ENCODE measurements around the gene THSD7B.

- TF ChIP-seq EZH2phosphoT487 (IDR thresholded peaks at IDR 0.05; ENCODE audit: borderline replicate concordance, low read length) = no peak
- TF ChIP-seq, protein P1, sequence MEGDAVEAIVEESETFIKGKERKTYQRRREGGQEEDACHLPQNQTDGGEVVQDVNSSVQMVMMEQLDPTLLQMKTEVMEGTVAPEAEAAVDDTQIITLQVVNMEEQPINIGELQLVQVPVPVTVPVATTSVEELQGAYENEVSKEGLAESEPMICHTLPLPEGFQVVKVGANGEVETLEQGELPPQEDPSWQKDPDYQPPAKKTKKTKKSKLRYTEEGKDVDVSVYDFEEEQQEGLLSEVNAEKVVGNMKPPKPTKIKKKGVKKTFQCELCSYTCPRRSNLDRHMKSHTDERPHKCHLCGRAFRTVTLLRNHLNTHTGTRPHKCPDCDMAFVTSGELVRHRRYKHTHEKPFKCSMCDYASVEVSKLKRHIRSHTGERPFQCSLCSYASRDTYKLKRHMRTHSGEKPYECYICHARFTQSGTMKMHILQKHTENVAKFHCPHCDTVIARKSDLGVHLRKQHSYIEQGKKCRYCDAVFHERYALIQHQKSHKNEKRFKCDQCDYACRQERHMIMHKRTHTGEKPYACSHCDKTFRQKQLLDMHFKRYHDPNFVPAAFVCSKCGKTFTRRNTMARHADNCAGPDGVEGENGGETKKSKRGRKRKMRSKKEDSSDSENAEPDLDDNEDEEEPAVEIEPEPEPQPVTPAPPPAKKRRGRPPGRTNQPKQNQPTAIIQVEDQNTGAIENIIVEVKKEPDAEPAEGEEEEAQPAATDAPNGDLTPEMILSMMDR (conservative IDR thresholded peaks at IDR 0.05; ENCODE audit: low read depth, low read length) = no peak
- TF ChIP-seq EZH2 (IDR thresholded peaks at IDR 0.05; ENCODE audit: low read length, unreplicated experiment) = no peak
Measured at GRCh38 chr2:137036619-137037018, 271.3 kb downstream of the THSD7B start.

All from PC-3 (cell line).